MM.1S (cell line): Measurements from ENCODE around the gene ANKRD12.

ENCODE experiments used
- DNase-seq: peaks from one replicate; pipeline ENCODE4 v3.0.0-alpha.2; 2015
- H2AFZ ChIP-seq: fragments of 300-600 bp; sonication (generic); 2 replicates; pipeline ENCODE4 v1.6.0; 2016; ENCODE audit warnings: antibody characterized with exemption, low read length
- H3F3A ChIP-seq: fragments of 300-600 bp; sonication (generic); 2 replicates; pipeline ENCODE4 v1.6.1; 2016; ENCODE audit warnings: mild to moderate bottlenecking, antibody characterized with exemption, low read length, moderate library complexity, mixed read lengths; ENCODE audit not compliant: insufficient read depth
- H3K27ac ChIP-seq: fragments of 300-600 bp; sonication (generic); 2 replicates; pipeline ENCODE4 v1.5.1; 2016; ENCODE audit warnings: mild to moderate bottlenecking, low read length
- H3K27me3 ChIP-seq: fragments of 300-600 bp; sonication (generic); replicated peaks from 2 replicates; pipeline ENCODE4 v1.6.0; 2016; ENCODE audit warnings: low read length; ENCODE audit not compliant: insufficient read depth
- H3K36me3 ChIP-seq: fragments of 300-600 bp; sonication (generic); replicated peaks from 2 replicates; pipeline ENCODE4 v1.6.1; 2016; ENCODE audit warnings: mild to moderate bottlenecking, low read length, mixed read lengths; ENCODE audit not compliant: insufficient read depth
- H3K4me1 ChIP-seq: fragments of 300-600 bp; sonication (generic); 2 replicates; pipeline ENCODE4 v1.6.1; 2016; ENCODE audit warnings: low read length, mixed read lengths
- H3K4me2 ChIP-seq: fragments of 300-600 bp; sonication (generic); 2 replicates; pipeline ENCODE4 v1.6.0; 2016; ENCODE audit warnings: low read depth, low read length
- H3K4me3 ChIP-seq: fragments of 300-600 bp; sonication (generic); 2 replicates; pipeline ENCODE4 v1.5.1; 2016; ENCODE audit warnings: low read length, mixed read lengths
- H3K79me2 ChIP-seq: fragments of 300-600 bp; sonication (generic); 2 replicates; pipeline ENCODE4 v1.6.1; 2016; ENCODE audit warnings: mixed run types, low read length, mixed read lengths
- H3K9ac ChIP-seq: fragments of 300-600 bp; sonication (generic); 2 replicates; pipeline ENCODE4 v1.6.1; 2016; ENCODE audit warnings: low read length, mixed read lengths
- H3K9me2 ChIP-seq: fragments of 300-600 bp; sonication (generic); replicated peaks from 2 replicates; pipeline ENCODE4 v1.6.1; 2016; ENCODE audit warnings: mild to moderate bottlenecking, low read length, mixed read lengths; ENCODE audit not compliant: insufficient read depth
- H3K9me3 ChIP-seq: fragments of 300-600 bp; sonication (generic); replicated peaks from 2 replicates; pipeline ENCODE4 v1.6.1; 2016; ENCODE audit warnings: mild to moderate bottlenecking, low read length, mixed read lengths; ENCODE audit not compliant: insufficient read depth
- H4K20me1 ChIP-seq: fragments of 300-600 bp; sonication (generic); 2 replicates; pipeline ENCODE4 v1.6.1; 2016; ENCODE audit warnings: mild to moderate bottlenecking, low read length, moderate library complexity, mixed read lengths; ENCODE audit not compliant: insufficient read depth
- EZH2 ChIP-seq: fragments of 300-600 bp; sonication (generic); optimal IDR thresholded peaks from 2 replicates; pipeline ENCODE3; 2017; ENCODE audit warnings: low read depth, mild to moderate bottlenecking, antibody characterized with exemption, low read length, mixed read lengths
- EZH2phosphoT487 ChIP-seq: fragments of 300-600 bp; sonication (generic); IDR thresholded peaks from 2 replicates; pipeline ENCODE4 v1.6.1; 2018; ENCODE audit warnings: antibody characterized with exemption, low read length
- TF ChIP-seq, protein P1 (sequence below): fragments of 300-600 bp; sonication (generic); IDR thresholded peaks from 2 replicates; pipeline ENCODE4 v1.5.1; 2016; ENCODE audit warnings: antibody characterized with exemption, low read length, mixed read lengths

The ANKRD12 gene

DNA sequence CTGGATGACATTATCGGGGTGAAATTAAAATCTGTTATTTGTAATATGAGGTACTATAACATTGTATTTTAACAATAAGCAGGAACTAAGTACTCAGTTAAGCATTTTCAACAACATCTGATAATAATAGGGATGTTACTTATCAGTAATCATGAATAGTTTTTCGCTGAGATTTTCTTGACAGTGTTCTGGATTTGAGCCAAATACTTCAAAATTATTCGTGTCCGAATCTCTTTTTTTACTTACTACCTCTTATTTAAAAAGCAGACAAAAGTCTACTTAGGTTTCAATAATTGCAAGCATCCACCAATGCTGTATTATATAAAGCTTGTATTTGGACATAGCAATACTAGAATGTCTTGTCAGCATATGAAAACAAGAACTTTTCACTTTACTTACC is 6.4 kb upstream of the ANKRD12 start:
- Histone ChIP-seq H3F3A (peaks cover 86% of the 10 kb centered on the region), H2AFZ (no peak overlapping the region), H3K79me2 (peaks cover 100% of the 10 kb centered on the region), H4K20me1 (0 out of 2 replicates have a peak, but pooled peaks cover 5% of the 10 kb centered on the region), H3K9me3 (no peaks in the 10 kb centered on the region), H3K36me3 (peaks cover 38% of the 10 kb centered on the region; the same call in 1 of the 2 replicates), H3K4me3 (no peak overlapping the region), H3K4me2 (peak overlapping the region; percentile 85; the same call in 1 of the 2 replicates), H3K4me1 (peaks cover 52% of the 10 kb centered on the region), H3K9me2 (no peaks in the 10 kb centered on the region), H3K27ac (no peak overlapping the region; the same call in 1 of the 2 replicates), H3K9ac (no peak overlapping the region), H3K27me3 (no peaks in the 10 kb centered on the region)
- TF ChIP-seq EZH2phosphoT487: no peak
- TF ChIP-seq EZH2: no peak
- TF ChIP-seq, protein P1, sequence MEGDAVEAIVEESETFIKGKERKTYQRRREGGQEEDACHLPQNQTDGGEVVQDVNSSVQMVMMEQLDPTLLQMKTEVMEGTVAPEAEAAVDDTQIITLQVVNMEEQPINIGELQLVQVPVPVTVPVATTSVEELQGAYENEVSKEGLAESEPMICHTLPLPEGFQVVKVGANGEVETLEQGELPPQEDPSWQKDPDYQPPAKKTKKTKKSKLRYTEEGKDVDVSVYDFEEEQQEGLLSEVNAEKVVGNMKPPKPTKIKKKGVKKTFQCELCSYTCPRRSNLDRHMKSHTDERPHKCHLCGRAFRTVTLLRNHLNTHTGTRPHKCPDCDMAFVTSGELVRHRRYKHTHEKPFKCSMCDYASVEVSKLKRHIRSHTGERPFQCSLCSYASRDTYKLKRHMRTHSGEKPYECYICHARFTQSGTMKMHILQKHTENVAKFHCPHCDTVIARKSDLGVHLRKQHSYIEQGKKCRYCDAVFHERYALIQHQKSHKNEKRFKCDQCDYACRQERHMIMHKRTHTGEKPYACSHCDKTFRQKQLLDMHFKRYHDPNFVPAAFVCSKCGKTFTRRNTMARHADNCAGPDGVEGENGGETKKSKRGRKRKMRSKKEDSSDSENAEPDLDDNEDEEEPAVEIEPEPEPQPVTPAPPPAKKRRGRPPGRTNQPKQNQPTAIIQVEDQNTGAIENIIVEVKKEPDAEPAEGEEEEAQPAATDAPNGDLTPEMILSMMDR: no peak
- no peak for DNase-seq

DNA sequence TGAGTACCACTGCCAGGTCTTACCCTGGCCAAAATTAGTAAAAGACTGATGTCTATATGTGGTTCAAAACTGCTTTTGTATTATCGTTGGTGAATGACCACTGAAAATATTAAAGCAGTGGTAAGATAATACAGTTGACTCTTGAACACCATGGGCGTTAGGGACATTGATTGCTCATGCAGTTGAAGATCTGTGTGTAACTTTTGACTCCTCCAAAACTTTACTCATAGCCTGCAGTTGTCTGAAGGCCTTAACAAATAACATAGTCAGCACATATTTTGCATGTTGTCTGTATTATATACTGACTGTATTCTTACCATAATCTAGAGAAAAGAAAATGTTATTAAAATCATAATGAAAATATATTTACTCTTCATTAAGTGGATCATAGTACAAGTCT is 5.8 kb upstream of the ANKRD12 start:
- H3K9me3 ChIP-seq: no peaks in the 10 kb centered on the region
- H3F3A ChIP-seq: peaks cover 87% of the 10 kb centered on the region
- 0 out of 2 replicates have a peak, but pooled peaks cover under 1% of the 10 kb centered on the region for H4K20me1 ChIP-seq

GRCh38 chr18:9132628-9133027 is 4.0 kb upstream of the ANKRD12 start:
- H3F3A ChIP-seq: peaks cover 84% of the 10 kb centered on the region
- H3K4me2 ChIP-seq: peak overlapping the region; percentile 85
- H3K4me1 ChIP-seq: peaks cover 38% of the 10 kb centered on the region
- peaks cover 30% of the 10 kb centered on the region; the same call in 1 of the 2 replicates for H3K36me3 ChIP-seq
- TF ChIP-seq EZH2 (no peak), EZH2phosphoT487 (no peak)
- TF ChIP-seq, protein P1: no peak
- H3K4me3 ChIP-seq: peak overlapping the region; percentile 78
- no peaks in the 10 kb centered on the region for H3K9me3 ChIP-seq
- peak overlapping the region; percentile 97; the same call in 1 of the 2 replicates for H3K27ac ChIP-seq
- H3K9me2 ChIP-seq: no peaks in the 10 kb centered on the region
- DNase-seq: no peak
- H2AFZ ChIP-seq: no peak overlapping the region
- peaks cover 92% of the 10 kb centered on the region for H3K79me2 ChIP-seq
- peak overlapping the region; percentile 88; the same call in 1 of the 2 replicates for H3K9ac ChIP-seq
- no peaks in the 10 kb centered on the region for H3K27me3 ChIP-seq
- no peaks in the 10 kb centered on the region for H4K20me1 ChIP-seq

More for the DNA sequence above, 5.8 kb upstream of the ANKRD12 start:
- TF ChIP-seq EZH2phosphoT487: no peak
- TF ChIP-seq, protein P1: no peak
- no peak for TF ChIP-seq EZH2
- H2AFZ ChIP-seq: no peak overlapping the region
- no peaks in the 10 kb centered on the region for H3K27me3 ChIP-seq
- H3K9ac ChIP-seq: no peak overlapping the region
- peaks cover 46% of the 10 kb centered on the region for H3K4me1 ChIP-seq
- peaks cover 100% of the 10 kb centered on the region for H3K79me2 ChIP-seq
- H3K27ac ChIP-seq: peak overlapping the region; percentile 26; the same call in 1 of the 2 replicates
- no peak for DNase-seq
- H3K4me3 ChIP-seq: no peak overlapping the region
- no peaks in the 10 kb centered on the region for H3K9me2 ChIP-seq
- peak overlapping the region; percentile 85; the same call in 1 of the 2 replicates for H3K4me2 ChIP-seq
- H3K36me3 ChIP-seq: peaks cover 38% of the 10 kb centered on the region; the same call in 1 of the 2 replicates
